K562 (cell line): ENCODE results near the gene GZMM. TPM values are rescaled to one million over a fixed set of nuclear protein-coding genes. Genes with fewer than 3 reads are reported as not detected.

Source experiments
- BRCA1 ChIP-seq, 2 experiments: fragments of 450-650 bp in 1 of 2; sonication (generic) in 1 of 2; formaldehyde crosslinking in 1 of 2; IDR thresholded peaks; 2 replicates each; pipeline versions ENCODE4 v1.5.0 to v1.6.1; 2017 to 2020; ENCODE audit warnings: mild to moderate bottlenecking in 1 of 2, missing genetic modification reagents in 1 of 2
- E2F3 ChIP-seq: fragments of 250-450 bp; sonication (Bioruptor Pico); IDR thresholded peaks from 2 replicates; pipeline ENCODE4 v1.4.0; 2020; ENCODE audit warnings: mild to moderate bottlenecking
- FOXK2 ChIP-seq, 2 experiments: fragments of 450-650 bp; IDR thresholded peaks in 1 of 2; conservative IDR thresholded peaks in 1 of 2; 2 replicates each; pipeline ENCODE4 v1.6.1; 2016; ENCODE audit warnings: low read depth in 2 of 2, mild to moderate bottlenecking in 1 of 2
- LCOR ChIP-seq: sonication (generic); formaldehyde crosslinking; IDR thresholded peaks from 2 replicates; pipeline ENCODE4 v1.8.0; 2022; ENCODE audit warnings: mild to moderate bottlenecking, missing genetic modification reagents
- MLX ChIP-seq, 2 experiments: fragments of 450-650 bp in 1 of 2; sonication (generic) in 1 of 2; formaldehyde crosslinking; conservative IDR thresholded peaks; 2 replicates each; pipeline versions ENCODE4 v1.4.0 to v1.8.1; 2020 to 2022; ENCODE audit warnings: mild to moderate bottlenecking in 1 of 2, missing genetic modification reagents in 1 of 2
- SMAD3 ChIP-seq: fragments of 450-650 bp; formaldehyde crosslinking; conservative IDR thresholded peaks from 2 replicates; pipeline ENCODE4 v1.4.0; 2020; ENCODE audit warnings: mild to moderate bottlenecking
- ZC3H8 ChIP-seq: fragments of 450-650 bp; IDR thresholded peaks from 2 replicates; pipeline ENCODE4 v1.6.1; 2017
- polyA plus RNA-seq, 8 experiments: library from polyadenylated mRNA; depleted of rRNA in 4 of 8; stranded (reverse) in 5 of 8; unstranded in 3 of 8; fragments of >200 nt; fragmentation: Nextera tagmentation in 2 of 8; fragmentation: Illumina TruSeq in 1 of 8; extraction: Ambion mirVana in 2 of 8; extraction: Trizol in 1 of 8; gene quantifications; 2 replicates each; pipeline versions ENCODE4 v1.2.1 to v1.2.3, GENCODE V29; 2011 to 2014; ENCODE audit warnings: inconsistent platforms in 1 of 8, missing spikeins in 1 of 8
- total RNA-seq, 7 experiments: library from RNA; depleted of rRNA in 6 of 7; stranded (reverse); fragments of >200 nt in 6 of 7; fragmentation: Illumina TruSeq in 2 of 7; extraction: Trizol in 2 of 7; gene quantifications; 2 replicates each; pipeline versions ENCODE4 v1.2.1 to v1.2.3, GENCODE V29; 2011 to 2021; ENCODE audit warnings: low replicate concordance in 1 of 7
- TF ChIP-seq, protein P1 (sequence below): sonication (generic); formaldehyde crosslinking; IDR thresholded peaks from 2 replicates; pipeline ENCODE4 v1.8.0; 2023; ENCODE audit warnings: mild to moderate bottlenecking, missing genetic modification reagents
- TF ChIP-seq, protein P2 (sequence below): fragments of 450-650 bp; IDR thresholded peaks from 2 replicates; pipeline ENCODE4 v1.7.1; 2018; ENCODE audit warnings: mild to moderate bottlenecking, low read depth; ENCODE audit not compliant: partially characterized antibody
- TF ChIP-seq, protein P3 (sequence below), 2 experiments: fragments of 250-450 bp in 1 of 2; fragments of 450-650 bp in 1 of 2; sonication (Bioruptor Pico) in 1 of 2; IDR thresholded peaks; 2 replicates each; pipeline versions ENCODE4 v1.6.1 to v1.8.0; 2016 to 2021; ENCODE audit warnings: mild to moderate bottlenecking in 2 of 2, moderate library complexity in 2 of 2, missing compliant biosample characterization in 1 of 2, missing genetic modification characterization in 1 of 2

Gene GZMM
- total and polyA plus RNA-seq, 9 of the 15 experiments (the other 6 are each of a cell fraction or from before 2014, with no cell fraction given): 0.08 to 2.6 (median 0.70) TPM; not detected in 2

- TF ChIP-seq, protein P1, sequence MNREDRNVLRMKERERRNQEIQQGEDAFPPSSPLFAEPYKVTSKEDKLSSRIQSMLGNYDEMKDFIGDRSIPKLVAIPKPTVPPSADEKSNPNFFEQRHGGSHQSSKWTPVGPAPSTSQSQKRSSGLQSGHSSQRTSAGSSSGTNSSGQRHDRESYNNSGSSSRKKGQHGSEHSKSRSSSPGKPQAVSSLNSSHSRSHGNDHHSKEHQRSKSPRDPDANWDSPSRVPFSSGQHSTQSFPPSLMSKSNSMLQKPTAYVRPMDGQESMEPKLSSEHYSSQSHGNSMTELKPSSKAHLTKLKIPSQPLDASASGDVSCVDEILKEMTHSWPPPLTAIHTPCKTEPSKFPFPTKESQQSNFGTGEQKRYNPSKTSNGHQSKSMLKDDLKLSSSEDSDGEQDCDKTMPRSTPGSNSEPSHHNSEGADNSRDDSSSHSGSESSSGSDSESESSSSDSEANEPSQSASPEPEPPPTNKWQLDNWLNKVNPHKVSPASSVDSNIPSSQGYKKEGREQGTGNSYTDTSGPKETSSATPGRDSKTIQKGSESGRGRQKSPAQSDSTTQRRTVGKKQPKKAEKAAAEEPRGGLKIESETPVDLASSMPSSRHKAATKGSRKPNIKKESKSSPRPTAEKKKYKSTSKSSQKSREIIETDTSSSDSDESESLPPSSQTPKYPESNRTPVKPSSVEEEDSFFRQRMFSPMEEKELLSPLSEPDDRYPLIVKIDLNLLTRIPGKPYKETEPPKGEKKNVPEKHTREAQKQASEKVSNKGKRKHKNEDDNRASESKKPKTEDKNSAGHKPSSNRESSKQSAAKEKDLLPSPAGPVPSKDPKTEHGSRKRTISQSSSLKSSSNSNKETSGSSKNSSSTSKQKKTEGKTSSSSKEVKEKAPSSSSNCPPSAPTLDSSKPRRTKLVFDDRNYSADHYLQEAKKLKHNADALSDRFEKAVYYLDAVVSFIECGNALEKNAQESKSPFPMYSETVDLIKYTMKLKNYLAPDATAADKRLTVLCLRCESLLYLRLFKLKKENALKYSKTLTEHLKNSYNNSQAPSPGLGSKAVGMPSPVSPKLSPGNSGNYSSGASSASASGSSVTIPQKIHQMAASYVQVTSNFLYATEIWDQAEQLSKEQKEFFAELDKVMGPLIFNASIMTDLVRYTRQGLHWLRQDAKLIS (CRISPR knock-in tag): 0 out of 2 replicates have a peak, but pooled peaks have one; percentile 14
- TF ChIP-seq, protein P2, sequence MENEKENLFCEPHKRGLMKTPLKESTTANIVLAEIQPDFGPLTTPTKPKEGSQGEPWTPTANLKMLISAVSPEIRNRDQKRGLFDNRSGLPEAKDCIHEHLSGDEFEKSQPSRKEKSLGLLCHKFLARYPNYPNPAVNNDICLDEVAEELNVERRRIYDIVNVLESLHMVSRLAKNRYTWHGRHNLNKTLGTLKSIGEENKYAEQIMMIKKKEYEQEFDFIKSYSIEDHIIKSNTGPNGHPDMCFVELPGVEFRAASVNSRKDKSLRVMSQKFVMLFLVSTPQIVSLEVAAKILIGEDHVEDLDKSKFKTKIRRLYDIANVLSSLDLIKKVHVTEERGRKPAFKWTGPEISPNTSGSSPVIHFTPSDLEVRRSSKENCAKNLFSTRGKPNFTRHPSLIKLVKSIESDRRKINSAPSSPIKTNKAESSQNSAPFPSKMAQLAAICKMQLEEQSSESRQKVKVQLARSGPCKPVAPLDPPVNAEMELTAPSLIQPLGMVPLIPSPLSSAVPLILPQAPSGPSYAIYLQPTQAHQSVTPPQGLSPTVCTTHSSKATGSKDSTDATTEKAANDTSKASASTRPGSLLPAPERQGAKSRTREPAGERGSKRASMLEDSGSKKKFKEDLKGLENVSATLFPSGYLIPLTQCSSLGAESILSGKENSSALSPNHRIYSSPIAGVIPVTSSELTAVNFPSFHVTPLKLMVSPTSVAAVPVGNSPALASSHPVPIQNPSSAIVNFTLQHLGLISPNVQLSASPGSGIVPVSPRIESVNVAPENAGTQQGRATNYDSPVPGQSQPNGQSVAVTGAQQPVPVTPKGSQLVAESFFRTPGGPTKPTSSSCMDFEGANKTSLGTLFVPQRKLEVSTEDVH: peak; percentile 76
- TF ChIP-seq, protein P3, sequence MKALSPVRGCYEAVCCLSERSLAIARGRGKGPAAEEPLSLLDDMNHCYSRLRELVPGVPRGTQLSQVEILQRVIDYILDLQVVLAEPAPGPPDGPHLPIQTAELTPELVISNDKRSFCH (CRISPR knock-in tag; IDR thresholded peaks at IDR 0.05): no peak
- TF ChIP-seq, protein P3 (tag; IDR thresholded peaks at IDR 0.05): peak; percentile 92
- TF ChIP-seq ZC3H8: peak; percentile 60; the same call in 1 of the 2 replicates
- 0 out of 4 replicates have a peak, but pooled peaks of 1 of the 2 experiments have one; percentile 33 for TF ChIP-seq MLX (CRISPR knock-in tag; conservative IDR thresholded peaks at IDR 0.05)
- TF ChIP-seq FOXK2 (conservative IDR thresholded peaks at IDR 0.05 in 1 of 2, IDR thresholded peaks at IDR 0.05 in 1 of 2; ENCODE audit: low read depth in 2 of 2): peak in 1 of 2 experiments; percentile 32; a peak in 1 of 4 replicates
- peak; percentile 91 for TF ChIP-seq LCOR (CRISPR knock-in tag)
- peak; percentile 48; the same call in 1 of the 2 replicates for TF ChIP-seq E2F3 (CRISPR knock-in tag)
- TF ChIP-seq BRCA1 (IDR thresholded peaks at IDR 0.05): no peak
- no peak for TF ChIP-seq BRCA1 (CRISPR knock-in tag; IDR thresholded peaks at IDR 0.05)
- peak; percentile 88 for TF ChIP-seq SMAD3
These were observed 36.3 kb upstream of the GZMM start, which contains the start of gene TPGS1 (continued) for GRCh38 chr19:507286-508203.
